ENCODE results near the gene MYO5A.

DNA sequence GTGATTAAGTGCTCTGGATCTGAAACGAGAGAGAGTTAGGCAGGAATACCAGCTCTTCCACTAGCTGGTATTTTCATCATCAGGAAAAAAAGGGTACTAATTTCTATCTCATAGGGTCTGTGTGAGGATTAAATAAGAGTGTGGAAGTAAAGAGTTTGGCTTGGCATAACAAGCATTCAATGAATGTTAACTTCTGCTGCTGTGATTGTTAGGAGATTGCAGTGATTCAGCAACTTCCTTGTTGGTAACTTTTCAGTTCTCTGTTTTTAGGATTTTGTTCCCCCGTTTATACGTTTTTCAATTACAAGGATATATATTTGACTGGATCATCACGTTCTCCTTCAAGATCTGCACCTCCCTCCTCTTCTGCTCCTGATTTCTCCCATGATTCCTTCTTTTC lies 167.2 kb downstream of the MYO5A start:
- TF ChIP-seq, protein P1, sequence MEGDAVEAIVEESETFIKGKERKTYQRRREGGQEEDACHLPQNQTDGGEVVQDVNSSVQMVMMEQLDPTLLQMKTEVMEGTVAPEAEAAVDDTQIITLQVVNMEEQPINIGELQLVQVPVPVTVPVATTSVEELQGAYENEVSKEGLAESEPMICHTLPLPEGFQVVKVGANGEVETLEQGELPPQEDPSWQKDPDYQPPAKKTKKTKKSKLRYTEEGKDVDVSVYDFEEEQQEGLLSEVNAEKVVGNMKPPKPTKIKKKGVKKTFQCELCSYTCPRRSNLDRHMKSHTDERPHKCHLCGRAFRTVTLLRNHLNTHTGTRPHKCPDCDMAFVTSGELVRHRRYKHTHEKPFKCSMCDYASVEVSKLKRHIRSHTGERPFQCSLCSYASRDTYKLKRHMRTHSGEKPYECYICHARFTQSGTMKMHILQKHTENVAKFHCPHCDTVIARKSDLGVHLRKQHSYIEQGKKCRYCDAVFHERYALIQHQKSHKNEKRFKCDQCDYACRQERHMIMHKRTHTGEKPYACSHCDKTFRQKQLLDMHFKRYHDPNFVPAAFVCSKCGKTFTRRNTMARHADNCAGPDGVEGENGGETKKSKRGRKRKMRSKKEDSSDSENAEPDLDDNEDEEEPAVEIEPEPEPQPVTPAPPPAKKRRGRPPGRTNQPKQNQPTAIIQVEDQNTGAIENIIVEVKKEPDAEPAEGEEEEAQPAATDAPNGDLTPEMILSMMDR (IDR thresholded peaks at IDR 0.05), result no peak
- TF ChIP-seq POLR2A (IDR thresholded peaks at IDR 0.05) (no peak), EP300 (IDR thresholded peaks at IDR 0.05) (no peak), POLR2AphosphoS5 (IDR thresholded peaks at IDR 0.05) (no peak)
